Caco-2 (cell line): ENCODE data around the gene P3H1. TPM values are rescaled to one million over a fixed set of nuclear protein-coding genes. Genes with fewer than 3 reads are reported as not detected.

Experiments used
- BruUV-seq: library from RNA; stranded (reverse); fragments of 400-500 nt; replicated peaks from 2 replicates; lab custom pipeline; 2021; lab: Mats Ljungman, UMichigan
- CTCF ChIA-PET: fragments of 300-600 bp; sonication (Branson Sonifier 250); formaldehyde crosslinking; loops from one replicate; lab custom pipeline; 2022; ENCODE audit warnings: antibody characterized with exemption; lab: Charles Lee
- POLR2A ChIA-PET: fragments of 300-600 bp; sonication (Branson Sonifier 250); formaldehyde crosslinking; loops from one replicate; lab custom pipeline; 2022; ENCODE audit warnings: antibody characterized with exemption; lab: Charles Lee
- DNase-seq, 2 experiments: peaks; one replicate each; pipeline versions ENCODE4 v3.0.0 to v3.0.0-alpha.2; 2020 to 2022
- H3K27me3 ChIP-seq: replicated peaks from 2 replicates; pipeline ENCODE4 v1.6.0; 2011; ENCODE audit warnings: low read length; ENCODE audit not compliant: control insufficient read depth, insufficient read depth
- H3K36me3 ChIP-seq: 2 replicates; pipeline ENCODE4 v1.5.1; 2011; ENCODE audit warnings: low read length; ENCODE audit not compliant: control insufficient read depth, insufficient read depth
- H3K4me1 ChIP-seq: fragments of 250-450 bp; sonication (Bioruptor Pico); 2 replicates; pipeline ENCODE4 v1.5.1; 2020; ENCODE audit warnings: mild to moderate bottlenecking
- H3K4me3 ChIP-seq: 2 replicates; pipeline ENCODE4 v1.5.1; 2011; ENCODE audit warnings: low read depth, mild to moderate bottlenecking, control low read depth, low read length
- H3K9me3 ChIP-seq: fragments of 250-450 bp; sonication (Bioruptor Pico); 2 replicates; pipeline ENCODE4 v1.5.1; 2020; ENCODE audit warnings: mild to moderate bottlenecking, moderate library complexity
- H3K27ac Mint-ChIP-seq: one replicate; pipeline ENCODE4 v1.8.0; 2022; ENCODE audit warnings: mixed read lengths; ENCODE audit not compliant: unreplicated experiment
- H3K27me3 Mint-ChIP-seq: one replicate; pipeline ENCODE4 v1.8.0; 2022; ENCODE audit warnings: mixed read lengths; ENCODE audit not compliant: insufficient read depth, unreplicated experiment
- H3K36me3 Mint-ChIP-seq: one replicate; pipeline ENCODE4 v1.8.0; 2022; ENCODE audit warnings: mild to moderate bottlenecking, mixed read lengths; ENCODE audit not compliant: insufficient read depth, unreplicated experiment
- H3K4me1 Mint-ChIP-seq: one replicate; pipeline ENCODE4 v1.8.0; 2022; ENCODE audit warnings: low read depth, mixed read lengths; ENCODE audit not compliant: unreplicated experiment
- H3K4me3 Mint-ChIP-seq: one replicate; pipeline ENCODE4 v1.8.0; 2022; ENCODE audit warnings: mild to moderate bottlenecking, moderate library complexity, mixed read lengths; ENCODE audit not compliant: unreplicated experiment
- H3K9me3 Mint-ChIP-seq: one replicate; pipeline ENCODE4 v1.8.0; 2022; ENCODE audit warnings: mixed read lengths; ENCODE audit not compliant: unreplicated experiment
- intact Hi-C: fragments of 100-400 bp; cut with micrococcal nuclease; formaldehyde crosslinking; loops from one replicate; pipeline ENCODE4 v1.10.0; 2022; ENCODE audit not compliant: unreplicated experiment
- total RNA-seq: library from RNA; stranded (reverse); gene quantifications from 2 replicates; pipeline ENCODE4 v1.2.3, GENCODE V29; 2022
- TF ChIP-seq, protein P1 (sequence below), 2 experiments: fragments of 200-600 bp in 1 of 2; IDR thresholded peaks; 1 replicate in 1 of 2; 2 replicates in 1 of 2; pipeline versions ENCODE4 v1.5.1 to v1.8.0; 2011 to 2022; ENCODE audit warnings: antibody characterized with exemption in 1 of 2, control low read depth in 1 of 2, inconsistent platforms in 1 of 2, low read depth in 1 of 2, low read length in 1 of 2, mild to moderate bottlenecking in 1 of 2, moderate library complexity in 1 of 2; ENCODE audit not compliant: insufficient read depth in 1 of 2, severe bottlenecking in 1 of 2, unreplicated experiment in 1 of 2

P3H1 gene
- total RNA-seq, 1 experiment from 2014 or later = 20.5 TPM

DNA sequence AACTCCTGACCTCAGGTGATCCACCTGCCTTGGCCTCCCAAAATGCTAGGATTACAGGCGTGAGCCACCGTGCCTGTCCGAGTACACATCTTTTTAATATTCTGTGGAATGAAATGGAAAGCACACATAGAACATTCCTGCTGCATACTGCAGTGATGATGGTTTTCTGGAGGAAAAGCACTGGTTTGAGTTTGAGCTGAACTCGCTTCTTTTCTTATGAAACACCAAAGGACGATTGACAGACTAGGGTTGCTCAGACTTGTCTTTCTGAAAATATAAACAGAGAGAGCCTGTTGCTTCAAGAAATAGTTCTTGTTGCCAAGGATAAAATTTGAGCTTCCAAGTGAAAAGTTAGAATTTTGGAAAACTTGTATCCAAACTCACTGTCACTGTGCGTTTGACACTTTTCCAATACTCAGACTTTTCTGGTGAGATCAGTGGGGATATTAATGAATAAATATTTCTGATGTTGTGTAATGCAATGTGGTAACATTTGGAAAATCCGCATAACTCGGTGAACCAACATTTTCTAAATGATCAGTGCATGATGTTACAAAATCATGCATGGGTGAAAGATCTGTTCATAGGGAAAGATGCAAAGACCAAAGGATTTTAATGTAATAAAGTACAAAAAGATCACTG lies 35.1 kb upstream of the P3H1 start:
- Mint-ChIP-seq H3K27ac (no peak overlapping the region), H3K4me3 (no peak overlapping the region), H3K27me3 (no peaks in the 10 kb centered on the region), H3K9me3 (no peaks in the 10 kb centered on the region), H3K36me3 (no peaks in the 10 kb centered on the region), H3K4me1 (no peaks in the 10 kb centered on the region)
- Histone ChIP-seq H3K27me3 (no peaks in the 10 kb centered on the region), H3K9me3 (no peaks in the 10 kb centered on the region), H3K4me3 (no peak overlapping the region), H3K4me1 (no peaks in the 10 kb centered on the region), H3K36me3 (no peaks in the 10 kb centered on the region)
- ChIA-PET POLR2A (no interaction called here), CTCF (no interaction called here)
- intact Hi-C loops = no loop called here
- TF ChIP-seq, protein P1, sequence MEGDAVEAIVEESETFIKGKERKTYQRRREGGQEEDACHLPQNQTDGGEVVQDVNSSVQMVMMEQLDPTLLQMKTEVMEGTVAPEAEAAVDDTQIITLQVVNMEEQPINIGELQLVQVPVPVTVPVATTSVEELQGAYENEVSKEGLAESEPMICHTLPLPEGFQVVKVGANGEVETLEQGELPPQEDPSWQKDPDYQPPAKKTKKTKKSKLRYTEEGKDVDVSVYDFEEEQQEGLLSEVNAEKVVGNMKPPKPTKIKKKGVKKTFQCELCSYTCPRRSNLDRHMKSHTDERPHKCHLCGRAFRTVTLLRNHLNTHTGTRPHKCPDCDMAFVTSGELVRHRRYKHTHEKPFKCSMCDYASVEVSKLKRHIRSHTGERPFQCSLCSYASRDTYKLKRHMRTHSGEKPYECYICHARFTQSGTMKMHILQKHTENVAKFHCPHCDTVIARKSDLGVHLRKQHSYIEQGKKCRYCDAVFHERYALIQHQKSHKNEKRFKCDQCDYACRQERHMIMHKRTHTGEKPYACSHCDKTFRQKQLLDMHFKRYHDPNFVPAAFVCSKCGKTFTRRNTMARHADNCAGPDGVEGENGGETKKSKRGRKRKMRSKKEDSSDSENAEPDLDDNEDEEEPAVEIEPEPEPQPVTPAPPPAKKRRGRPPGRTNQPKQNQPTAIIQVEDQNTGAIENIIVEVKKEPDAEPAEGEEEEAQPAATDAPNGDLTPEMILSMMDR (IDR thresholded peaks at IDR 0.05; ENCODE audit: insufficient read depth in 1 of 2, low read depth in 1 of 2, low read length in 1 of 2, severe bottlenecking in 1 of 2, unreplicated experiment in 1 of 2) = no peak
- no peak for DNase-seq
- no TSS peak for BruUV-seq

DNA sequence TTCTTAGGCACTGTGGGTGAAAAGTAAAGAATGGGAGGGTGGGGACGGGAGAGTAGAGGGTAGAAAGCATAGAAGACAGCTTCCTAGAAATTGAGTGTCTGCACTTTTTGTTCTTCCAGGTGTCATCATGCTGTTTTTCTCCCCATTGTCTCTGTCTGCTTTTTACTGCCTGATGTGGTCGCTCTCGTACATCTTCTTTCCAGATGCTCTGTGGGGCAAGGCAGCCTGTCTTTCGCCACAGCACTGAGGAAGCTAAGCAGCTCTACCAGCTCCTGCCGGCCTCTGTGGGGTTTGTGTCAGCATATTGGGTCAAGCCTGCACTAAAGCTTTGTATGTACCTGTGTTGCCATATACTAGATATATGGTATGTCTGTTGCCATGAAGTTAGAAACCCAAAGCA lies 31.2 kb upstream of the P3H1 start:
- Histone ChIP-seq H3K27me3 (no peaks in the 10 kb centered on the region), H3K36me3 (no peaks in the 10 kb centered on the region), H3K4me1 (no peaks in the 10 kb centered on the region), H3K9me3 (no peaks in the 10 kb centered on the region), H3K4me3 (no peak overlapping the region)
- Mint-ChIP-seq H3K4me1 (no peaks in the 10 kb centered on the region), H3K36me3 (no peaks in the 10 kb centered on the region), H3K9me3 (no peaks in the 10 kb centered on the region), H3K4me3 (no peak overlapping the region), H3K27ac (no peak overlapping the region), H3K27me3 (no peaks in the 10 kb centered on the region)
- DNase-seq = no peak
- ChIA-PET CTCF (no interaction called here), POLR2A (no interaction called here)
- TF ChIP-seq, protein P1 (IDR thresholded peaks at IDR 0.05; ENCODE audit: insufficient read depth in 1 of 2, low read depth in 1 of 2, low read length in 1 of 2, severe bottlenecking in 1 of 2, unreplicated experiment in 1 of 2) = no peak
- BruUV-seq = no TSS peak
- intact Hi-C loops = no loop called here

DNA sequence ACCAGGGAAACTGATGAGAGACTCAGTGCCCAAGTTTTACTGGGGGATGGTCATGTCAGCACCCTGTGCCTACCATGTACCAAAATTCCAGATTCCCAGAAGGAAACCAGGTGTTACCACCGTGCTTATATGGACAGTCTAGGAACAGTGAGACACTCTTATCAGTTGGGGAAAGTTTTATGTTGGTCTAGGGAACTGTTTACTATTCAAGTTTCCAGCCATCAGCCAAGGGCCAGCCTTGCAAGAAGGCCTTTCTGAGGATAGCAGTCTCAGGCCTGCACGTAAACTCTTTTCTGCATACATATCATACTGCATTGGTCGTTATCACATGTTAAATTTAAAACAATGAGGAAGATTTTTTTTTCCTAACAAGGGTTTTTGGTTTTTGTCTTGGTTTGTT lies 30.6 kb upstream of the P3H1 start:
- no peaks in the 10 kb centered on the region for H3K36me3 Mint-ChIP-seq
- H3K36me3 ChIP-seq = no peaks in the 10 kb centered on the region
- no peaks in the 10 kb centered on the region for H3K9me3 Mint-ChIP-seq

More for the DNA sequence above, 30.6 kb upstream of the P3H1 start:
- CTCF ChIA-PET = no interaction called here
- Histone ChIP-seq H3K4me1 (no peaks in the 10 kb centered on the region), H3K27me3 (no peaks in the 10 kb centered on the region), H3K9me3 (no peaks in the 10 kb centered on the region), H3K4me3 (no peak overlapping the region)
- no peak for DNase-seq
- H3K27me3 Mint-ChIP-seq = no peaks in the 10 kb centered on the region
- POLR2A ChIA-PET = no interaction called here
- BruUV-seq = no TSS peak
- H3K4me3 Mint-ChIP-seq = no peak overlapping the region
- no peak overlapping the region for H3K27ac Mint-ChIP-seq
- no peaks in the 10 kb centered on the region for H3K4me1 Mint-ChIP-seq
- intact Hi-C loops = no loop called here
- TF ChIP-seq, protein P1 (IDR thresholded peaks at IDR 0.05; ENCODE audit: insufficient read depth in 1 of 2, low read depth in 1 of 2, low read length in 1 of 2, severe bottlenecking in 1 of 2, unreplicated experiment in 1 of 2) = no peak
